Dedifferentiated amniotic fluid mesenchymal stem cell (primary cell): ENCODE measurements around the gene HMSD.
A peak's percentile ranks its signal among the peaks of the same experiment; 100 is the strongest.

ENCODE experiments used
- DNase-seq: peaks from one replicate; pipeline ENCODE4 v3.0.0-alpha.2; 2016; ENCODE audit errors: extremely low spot score

Gene HMSD

GRCh38 chr18:63956755-63957154 is 7.7 kb downstream of the HMSD start:
- no peak for DNase-seq

GRCh38 chr18:63960891-63961290 is 11.8 kb downstream of the HMSD start:
- DNase-seq: no peak

GRCh38 chr18:63961435-63961980 is 12.4 kb downstream of the HMSD start:
- DNase-seq: no peak

- no peak for DNase-seq
These were observed 13.0 kb downstream of the HMSD start for GRCh38 chr18:63962137-63962536.

- DNase-seq: peak; percentile 62
These were observed 14.6 kb downstream of the HMSD start for GRCh38 chr18:63963615-63964256.

- DNase-seq: no peak
These were observed 15.8 kb downstream of the HMSD start for GRCh38 chr18:63964908-63965307.

- no peak for DNase-seq
These were observed 16.7 kb downstream of the HMSD start for GRCh38 chr18:63965716-63966330.

- peak; percentile 98 for DNase-seq
These were observed 21.1 kb downstream of the HMSD start, which contains the start of gene SERPINB8 for GRCh38 chr18:63969942-63970808. TSS of gene SERPINB8 (plus strand) at chr18:63970081. CDS start at chr18:63978309, 8,228 bp downstream.

GRCh38 chr18:63970809-63971205 is 21.7 kb downstream of the HMSD start:
- peak; percentile 53 for DNase-seq

GRCh38 chr18:63971320-63972001 is 22.4 kb downstream of the HMSD start:
- no peak for DNase-seq

- DNase-seq: no peak
These were observed 22.9 kb downstream of the HMSD start for GRCh38 chr18:63972002-63972376.

GRCh38 chr18:63974991-63975390 is 25.9 kb downstream of the HMSD start:
- no peak for DNase-seq

GRCh38 chr18:63975628-63976027 is 26.5 kb downstream of the HMSD start:
- no peak for DNase-seq

- DNase-seq: no peak
These were observed 27.9 kb downstream of the HMSD start for GRCh38 chr18:63977040-63977439.

GRCh38 chr18:63979409-63979920 is 30.4 kb downstream of the HMSD start:
- peak; percentile 74 for DNase-seq

- DNase-seq: no peak
These were observed 30.9 kb downstream of the HMSD start for GRCh38 chr18:63980027-63980426.

- no peak for DNase-seq
These were observed 31.9 kb downstream of the HMSD start for GRCh38 chr18:63980896-63981460.

GRCh38 chr18:63981719-63982118 is 32.6 kb downstream of the HMSD start:
- DNase-seq: no peak

- DNase-seq: no peak
These were observed 33.3 kb downstream of the HMSD start for GRCh38 chr18:63982361-63982760.

GRCh38 chr18:63986885-63987284 is 37.8 kb downstream of the HMSD start:
- no peak for DNase-seq

GRCh38 chr18:63987743-63988142 is 38.6 kb downstream of the HMSD start:
- no peak for DNase-seq
